HEK293 (cell line): ENCODE data around the gene ARHGAP45.
A peak's percentile ranks its signal among the peaks of the same experiment; 100 is the strongest.

Experiments used
- CTCF ChIA-PET: fragments of 350-600 bp; formaldehyde crosslinking; extraction: SDS; loops from one replicate; lab custom pipeline; 2021; ENCODE audit warnings: antibody characterized with exemption; lab: Yijun Ruan, JAX
- POLR2A ChIA-PET: fragments of 300-600 bp; formaldehyde crosslinking; extraction: SDS; loops from one replicate; lab custom pipeline; 2020; ENCODE audit warnings: antibody characterized with exemption, inconsistent platforms; lab: Yijun Ruan, JAX
- H3K27ac ChIP-seq: fragments of 200-500 bp; sonication (Bioruptor generic); 2 replicates; pipeline ENCODE4 v1.5.1; 2014; ENCODE audit warnings: low read depth, low read length, control low read depth, inconsistent platforms; ENCODE audit errors: extremely low read depth
- H3K36me3 ChIP-seq, 2 experiments: fragments of 200-500 bp in 1 of 2; sonication (Bioruptor generic) in 1 of 2; 1 replicate in 1 of 2; 2 replicates in 1 of 2; pipeline ENCODE4 v1.5.1; 2014 to 2017; ENCODE audit warnings: inconsistent platforms in 2 of 2, low read length in 2 of 2; ENCODE audit not compliant: control insufficient read depth in 2 of 2, insufficient read depth in 1 of 2
- H3K4me1 ChIP-seq: fragments of 200-500 bp; sonication (Bioruptor generic); 2 replicates; pipeline ENCODE4 v1.5.1; 2014; ENCODE audit warnings: mild to moderate bottlenecking, low read length, inconsistent platforms; ENCODE audit not compliant: control insufficient read depth, insufficient read depth
- H3K4me3 ChIP-seq: 2 replicates; pipeline ENCODE4 v1.5.1; 2011; ENCODE audit warnings: low read depth, mild to moderate bottlenecking, control low read depth, low read length, moderate library complexity
- H3K9me3 ChIP-seq: fragments of 200-500 bp; sonication (Bioruptor generic); 2 replicates; pipeline ENCODE4 v1.5.1; 2014; ENCODE audit warnings: low read depth, low read length, inconsistent platforms; ENCODE audit not compliant: control insufficient read depth, insufficient read depth
- GLI2 ChIP-seq: fragments of 450-650 bp; formaldehyde crosslinking; IDR thresholded peaks from 2 replicates; pipeline ENCODE4; 2017; ENCODE audit warnings: missing biosample characterization, missing genetic modification characterization, low read depth, borderline replicate concordance
- GLIS2 ChIP-seq: fragments of 450-650 bp; formaldehyde crosslinking; IDR thresholded peaks from 2 replicates; pipeline ENCODE4 v1.5.1; 2016; ENCODE audit warnings: missing biosample characterization, missing genetic modification characterization
- KLF1 ChIP-seq: fragments of 450-650 bp; formaldehyde crosslinking; IDR thresholded peaks from 2 replicates; pipeline ENCODE4 v1.5.1; 2016; ENCODE audit warnings: missing biosample characterization, missing genetic modification characterization
- OVOL3 ChIP-seq: fragments of 450-650 bp; formaldehyde crosslinking; IDR thresholded peaks from 2 replicates; pipeline ENCODE4 v1.5.1; 2016; ENCODE audit warnings: missing biosample characterization, missing genetic modification characterization
- PRDM2 ChIP-seq: fragments of 450-650 bp; formaldehyde crosslinking; IDR thresholded peaks from 2 replicates; pipeline ENCODE4 v1.5.1; 2016; ENCODE audit warnings: missing biosample characterization, missing genetic modification characterization, borderline replicate concordance
- SCRT2 ChIP-seq: fragments of 450-650 bp; formaldehyde crosslinking; IDR thresholded peaks from 2 replicates; pipeline ENCODE4 v1.5.1; 2016; ENCODE audit warnings: missing biosample characterization, missing genetic modification characterization
- ZBTB26 ChIP-seq: fragments of 450-650 bp; formaldehyde crosslinking; optimal IDR thresholded peaks from 2 replicates; pipeline ENCODE3; 2016; ENCODE audit warnings: missing biosample characterization, mild to moderate bottlenecking, missing genetic modification characterization
- ZIC2 ChIP-seq: fragments of 450-650 bp; formaldehyde crosslinking; IDR thresholded peaks from 2 replicates; pipeline ENCODE4 v1.5.1; 2016; ENCODE audit warnings: missing biosample characterization, missing genetic modification characterization
- ZNF138 ChIP-seq: fragments of 450-650 bp; formaldehyde crosslinking; IDR thresholded peaks from 2 replicates; pipeline ENCODE4 v1.5.1; 2016; ENCODE audit warnings: missing biosample characterization, missing genetic modification characterization, borderline replicate concordance
- ZNF146 ChIP-seq: fragments of 450-650 bp; formaldehyde crosslinking; IDR thresholded peaks from 2 replicates; pipeline ENCODE4 v1.5.1; 2016; ENCODE audit warnings: missing biosample characterization, missing genetic modification characterization
- ZNF16 ChIP-seq: fragments of 450-650 bp; formaldehyde crosslinking; IDR thresholded peaks from 2 replicates; pipeline ENCODE4 v1.5.1; 2016; ENCODE audit warnings: low read depth, missing biosample characterization, missing genetic modification characterization
- ZNF239 ChIP-seq: fragments of 450-650 bp; formaldehyde crosslinking; IDR thresholded peaks from 2 replicates; pipeline ENCODE4 v1.5.1; 2016; ENCODE audit warnings: missing biosample characterization, missing genetic modification characterization
- ZNF248 ChIP-seq: fragments of 450-650 bp; formaldehyde crosslinking; IDR thresholded peaks from 2 replicates; pipeline ENCODE4 v1.5.1; 2017; ENCODE audit warnings: missing biosample characterization, missing genetic modification characterization
- ZNF362 ChIP-seq: fragments of 450-650 bp; formaldehyde crosslinking; IDR thresholded peaks from 2 replicates; pipeline ENCODE4 v1.5.1; 2016; ENCODE audit warnings: missing biosample characterization, missing genetic modification characterization
- ZNF37A ChIP-seq: fragments of 450-650 bp; IDR thresholded peaks from 2 replicates; pipeline ENCODE4 v1.5.1; 2018; ENCODE audit warnings: missing biosample characterization, missing genetic modification characterization
- ZNF394 ChIP-seq: fragments of 450-650 bp; formaldehyde crosslinking; IDR thresholded peaks from 2 replicates; pipeline ENCODE4 v1.5.1; 2016; ENCODE audit warnings: missing biosample characterization, missing genetic modification characterization, mild to moderate bottlenecking, moderate library complexity, borderline replicate concordance
- ZNF544 ChIP-seq: fragments of 450-650 bp; formaldehyde crosslinking; IDR thresholded peaks from 2 replicates; pipeline ENCODE4 v1.5.0; 2017; ENCODE audit warnings: missing biosample characterization, missing genetic modification characterization
- ZNF600 ChIP-seq: fragments of 450-650 bp; formaldehyde crosslinking; IDR thresholded peaks from 2 replicates; pipeline ENCODE4 v1.5.1; 2016; ENCODE audit warnings: missing biosample characterization, missing genetic modification characterization
- ZNF707 ChIP-seq: fragments of 450-650 bp; formaldehyde crosslinking; IDR thresholded peaks from 2 replicates; pipeline ENCODE4 v1.5.1; 2016; ENCODE audit warnings: missing biosample characterization, missing genetic modification characterization
- ZNF776 ChIP-seq: fragments of 450-650 bp; formaldehyde crosslinking; IDR thresholded peaks from 2 replicates; pipeline ENCODE4 v1.5.0; 2017; ENCODE audit warnings: missing biosample characterization, missing genetic modification characterization, borderline replicate concordance
- ZSCAN16 ChIP-seq: fragments of 450-650 bp; formaldehyde crosslinking; IDR thresholded peaks from 2 replicates; pipeline ENCODE4 v1.5.1; 2016; ENCODE audit warnings: missing biosample characterization, missing genetic modification characterization

Gene ARHGAP45

GRCh38 chr19:1086613-1087012 lies 19.6 kb downstream of the ARHGAP45 start:
- TF ChIP-seq ZNF362 (tag by site-specific recombination) (no peak), ZNF37A (tag by site-specific recombination) (no peak), OVOL3 (tag by site-specific recombination) (no peak), ZNF776 (tag by site-specific recombination) (no peak), GLI2 (tag by site-specific recombination) (no peak), ZNF544 (tag by site-specific recombination) (no peak), ZNF707 (no peak), GLIS2 (tag by site-specific recombination) (no peak)
- no peak overlapping the region for H3K4me3 ChIP-seq
- H3K9me3 ChIP-seq = no peaks in the 10 kb centered on the region
- H3K4me1 ChIP-seq = no peaks in the 10 kb centered on the region
- POLR2A ChIA-PET = interaction anchor here (0.7 to 2.9 kb wide), 8 partner anchors 8 to 183 kb away, joined by 3 to 18 read pairs (median 4); partner anchors contain the start of genes ABCA7, CIRBP, CNN2 and GPX4
- no peak overlapping the region for H3K27ac ChIP-seq
- H3K36me3 ChIP-seq = peaks cover 0 to 44% of the 10 kb centered on the region in 2 experiments; a peak in 1 of 3 replicates
- CTCF ChIA-PET = interaction anchor here (0.7 to 1.6 kb wide), 2 partner anchors 27 to 95 kb away, joined by 3 read pairs; no protein-coding TSS in a partner anchor

GRCh38 chr19:1087813-1088415 lies 20.9 kb downstream of the ARHGAP45 start:
- Histone ChIP-seq H3K27ac (no peak overlapping the region), H3K4me3 (no peak overlapping the region)
- no peak for TF ChIP-seq ZNF248 (tag by site-specific recombination)
- TF ChIP-seq ZNF600 = 0 out of 2 replicates have a peak, but pooled peaks have one; percentile 28
- TF ChIP-seq PRDM2 = no peak
- TF ChIP-seq KLF1 (tag by site-specific recombination) = peak; percentile 8; the same call in 1 of the 2 replicates
- TF ChIP-seq, all 188 proteins: peak for 2
- ChIA-PET CTCF (no interaction called here), POLR2A (interaction anchor here (0.5 to 1.3 kb wide), 2 partner anchors 57 to 61 kb away, joined by 4 to 5 read pairs; partner anchors contain the start of gene CNN2)
- Histone ChIP-seq H3K36me3 (peaks cover 6 to 53% of the 10 kb centered on the region in 2 experiments; a peak in 2 of 3 replicates), H3K4me1 (no peaks in the 10 kb centered on the region), H3K9me3 (no peaks in the 10 kb centered on the region)

GRCh38 chr19:1088416-1089010 lies 21.5 kb downstream of the ARHGAP45 start:
- H3K4me3 ChIP-seq = no peak overlapping the region
- no peak overlapping the region for H3K27ac ChIP-seq
- no peaks in the 10 kb centered on the region for H3K4me1 ChIP-seq
- ChIA-PET POLR2A (no interaction called here), CTCF (no interaction called here)
- peaks cover 12 to 59% of the 10 kb centered on the region in 2 experiments; a peak in 2 of 3 replicates for H3K36me3 ChIP-seq
- no peaks in the 10 kb centered on the region for H3K9me3 ChIP-seq
- TF ChIP-seq ZNF138 (tag by site-specific recombination) (no peak), ZNF394 (tag by site-specific recombination) (no peak), ZIC2 (tag by site-specific recombination) (0 out of 2 replicates have a peak, but pooled peaks have one; percentile 7), ZNF16 (no peak), SCRT2 (tag by site-specific recombination) (peak; percentile 49; the same call in 1 of the 2 replicates), ZNF362 (tag by site-specific recombination) (no peak), ZBTB26 (tag by site-specific recombination) (no peak), ZSCAN16 (tag by site-specific recombination) (no peak), ZNF239 (no peak), ZNF146 (tag by site-specific recombination) (no peak)
